Activated CD8-positive, alpha-beta memory T cell treated with anti-CD3 and anti-CD28 coated beads for 4 hours (primary cell): ENCODE measurements around the gene C3orf20.

Experiments
- DNase-seq, 2 donors: peaks; one replicate each; pipeline ENCODE4 v3.0.0-alpha.2; 2020; ENCODE audit warnings: low read depth in 2 of 2

The C3orf20 gene

DNA sequence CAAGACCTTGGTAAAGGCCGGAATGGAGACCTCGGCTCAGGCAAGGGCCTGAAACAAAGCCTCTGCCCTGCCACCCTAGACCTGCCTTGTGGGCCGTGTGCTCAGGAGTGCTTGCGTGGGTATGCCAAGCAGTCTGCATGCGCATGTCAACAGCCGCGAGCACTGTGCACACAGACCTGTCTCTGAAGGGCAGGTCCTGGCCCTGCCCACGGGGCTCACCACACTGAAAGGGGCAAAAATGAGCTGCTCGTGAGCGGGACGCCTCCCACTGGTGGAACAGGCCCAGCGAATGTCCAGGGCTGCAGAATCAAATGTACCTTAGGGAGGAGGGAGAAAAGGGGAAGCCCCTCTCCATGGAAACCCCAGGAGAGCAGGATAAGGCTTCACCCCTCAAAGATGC lies 99.5 kb downstream of the C3orf20 start:
- no peak for DNase-seq

DNA sequence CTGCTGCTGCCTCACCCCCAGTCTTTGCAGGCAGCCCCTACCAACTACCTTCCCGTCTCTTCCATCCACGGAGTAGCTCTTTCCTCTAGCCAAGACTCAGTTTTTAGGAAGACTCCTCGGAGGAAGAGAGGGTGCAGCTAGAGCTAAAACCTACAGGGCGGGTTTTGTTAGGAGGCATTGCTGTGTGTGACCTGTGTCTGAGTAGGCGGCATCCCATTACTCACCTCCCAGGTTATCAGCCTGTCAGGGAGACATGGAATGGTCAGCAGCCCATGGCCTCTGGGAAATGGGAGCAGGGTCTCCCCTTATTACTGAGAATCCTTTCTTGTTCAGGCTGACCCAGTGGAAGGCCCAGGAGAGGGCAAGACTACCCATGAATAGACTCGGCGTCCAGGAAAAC lies 100.1 kb downstream of the C3orf20 start:
- DNase-seq, result no peak

DNA sequence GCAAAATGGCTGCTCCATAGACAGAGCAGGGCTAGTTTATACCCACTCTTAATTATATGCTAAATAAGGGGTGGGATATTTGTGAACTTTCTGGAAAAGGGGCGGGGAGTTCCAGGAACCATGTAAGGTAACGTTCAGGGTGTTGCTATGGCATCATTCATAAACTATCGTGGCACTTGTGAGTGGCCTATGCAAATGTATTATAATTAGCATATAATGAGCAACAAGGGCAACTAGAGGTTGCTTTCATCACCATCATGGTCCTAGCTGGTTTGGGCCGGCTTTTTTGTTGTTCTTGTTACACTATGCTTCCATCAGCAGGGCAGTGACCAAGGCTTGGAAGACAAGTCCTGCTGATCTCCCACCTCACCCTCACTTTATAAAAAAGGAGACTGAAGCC lies 100.6 kb downstream of the C3orf20 start:
- no peak for DNase-seq

DNA sequence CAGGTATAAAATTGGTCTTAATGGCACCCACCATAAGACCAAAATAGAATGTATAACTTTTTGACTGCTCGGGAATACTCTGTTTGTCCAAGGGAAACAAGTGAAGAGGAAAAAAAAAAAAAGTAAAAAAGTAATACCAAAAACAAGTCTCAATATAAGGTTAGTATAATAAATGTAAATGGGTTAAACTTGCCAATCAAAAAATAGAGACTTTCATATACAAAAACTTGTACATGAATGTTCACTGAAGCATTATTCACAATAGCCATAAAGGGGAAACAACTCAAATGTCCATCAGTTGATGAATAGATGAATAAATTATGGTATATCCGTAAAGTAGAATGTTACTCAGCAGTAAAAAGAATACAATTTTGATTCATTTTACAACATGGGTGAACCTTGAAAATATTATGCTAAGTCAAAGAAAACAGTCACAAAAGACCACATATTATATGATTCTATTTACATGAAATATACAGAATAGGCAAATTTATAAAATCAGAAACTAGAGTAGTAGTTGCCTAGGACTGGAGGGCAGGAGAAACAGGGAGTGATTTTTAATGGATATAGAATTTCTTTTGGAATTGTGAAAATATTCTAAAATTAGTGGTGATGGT lies 104.2 kb downstream of the C3orf20 start:
- no peak for DNase-seq

DNA sequence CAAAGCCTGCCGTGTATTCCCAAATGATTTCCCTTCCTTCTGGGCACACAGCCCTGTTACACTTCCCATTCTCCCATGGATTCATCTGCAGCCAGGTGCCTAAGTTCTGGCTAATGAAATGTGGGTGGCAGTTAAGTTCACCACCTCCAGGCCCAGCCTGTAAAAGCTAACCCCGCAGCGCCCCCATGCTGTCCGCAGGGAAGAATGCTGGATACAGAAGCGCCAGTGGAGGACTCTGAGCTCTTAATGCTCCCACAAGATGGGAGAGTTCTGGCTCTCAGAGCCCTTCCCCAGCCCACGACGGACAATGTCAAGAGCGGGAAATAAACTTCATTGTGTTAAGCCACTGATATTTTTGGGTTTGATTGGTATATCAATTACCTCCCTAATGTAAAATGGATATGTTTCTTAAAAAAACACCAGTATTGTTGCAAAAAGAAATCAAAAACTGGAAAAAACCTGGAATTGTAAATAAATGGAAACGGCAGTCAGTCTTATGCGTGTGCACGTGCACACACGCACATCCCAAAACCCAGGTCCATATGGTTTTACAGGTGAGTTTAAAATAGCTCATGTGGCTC lies 106.1 kb downstream of the C3orf20 start:
- DNase-seq, result no peak

DNA sequence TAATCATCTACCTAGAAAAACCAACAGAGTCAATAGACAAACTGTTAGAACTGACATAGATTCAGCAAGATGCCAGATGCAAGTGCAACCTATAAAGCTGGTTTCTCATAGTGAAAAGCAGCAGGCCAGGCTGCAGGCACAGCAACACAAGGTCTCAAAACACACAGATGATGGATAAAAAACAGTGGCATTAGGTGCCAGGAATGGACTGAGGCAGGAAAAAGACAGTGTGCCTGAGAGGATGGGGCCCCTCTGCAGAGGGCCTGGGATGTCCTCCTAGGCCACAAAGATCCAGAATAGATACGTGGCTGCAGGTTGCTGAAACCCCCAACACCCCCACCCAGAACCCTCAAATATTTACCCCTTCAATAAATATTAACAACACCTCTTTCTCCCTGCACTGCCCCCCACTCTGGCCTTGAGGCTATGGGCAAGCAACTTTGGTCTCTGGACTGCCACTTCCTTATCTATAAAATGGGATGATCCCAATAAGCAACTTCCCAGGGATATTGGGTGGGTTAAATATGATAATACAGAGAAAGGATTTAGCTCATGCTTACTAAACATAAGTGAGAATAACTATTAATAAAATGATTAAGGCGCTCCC lies 108.6 kb downstream of the C3orf20 start:
- no peak for DNase-seq

DNA sequence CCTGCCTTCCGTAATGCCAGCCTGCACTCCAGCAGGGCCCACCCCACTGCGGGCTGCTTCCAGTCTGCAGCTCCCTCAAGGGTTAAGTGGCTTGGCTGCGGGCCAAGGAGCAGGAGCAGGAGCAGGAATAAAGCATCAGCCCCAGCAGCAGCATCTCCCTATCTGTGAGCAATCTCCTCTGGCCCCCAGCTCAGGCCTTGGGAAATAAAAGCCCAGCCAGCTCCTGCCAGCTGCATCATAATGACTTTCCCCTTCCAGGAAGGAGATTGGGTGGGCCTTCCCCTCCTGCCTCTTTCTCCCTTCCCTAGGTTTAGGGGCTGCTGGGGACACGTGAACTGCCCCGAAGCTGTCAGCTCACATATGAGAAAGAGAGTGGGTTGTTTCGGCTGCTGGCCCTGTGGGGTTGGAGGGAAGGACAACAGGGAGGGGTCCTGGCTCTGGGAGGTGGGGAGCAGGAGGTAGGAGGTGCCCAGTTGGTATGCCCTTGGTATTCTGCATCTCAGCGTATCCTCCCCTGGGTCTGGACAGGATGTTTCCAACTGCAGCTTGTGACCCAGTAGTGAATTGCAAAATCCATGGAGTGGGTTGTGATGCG lies 109.2 kb downstream of the C3orf20 start:
- DNase-seq, result no peak

DNA sequence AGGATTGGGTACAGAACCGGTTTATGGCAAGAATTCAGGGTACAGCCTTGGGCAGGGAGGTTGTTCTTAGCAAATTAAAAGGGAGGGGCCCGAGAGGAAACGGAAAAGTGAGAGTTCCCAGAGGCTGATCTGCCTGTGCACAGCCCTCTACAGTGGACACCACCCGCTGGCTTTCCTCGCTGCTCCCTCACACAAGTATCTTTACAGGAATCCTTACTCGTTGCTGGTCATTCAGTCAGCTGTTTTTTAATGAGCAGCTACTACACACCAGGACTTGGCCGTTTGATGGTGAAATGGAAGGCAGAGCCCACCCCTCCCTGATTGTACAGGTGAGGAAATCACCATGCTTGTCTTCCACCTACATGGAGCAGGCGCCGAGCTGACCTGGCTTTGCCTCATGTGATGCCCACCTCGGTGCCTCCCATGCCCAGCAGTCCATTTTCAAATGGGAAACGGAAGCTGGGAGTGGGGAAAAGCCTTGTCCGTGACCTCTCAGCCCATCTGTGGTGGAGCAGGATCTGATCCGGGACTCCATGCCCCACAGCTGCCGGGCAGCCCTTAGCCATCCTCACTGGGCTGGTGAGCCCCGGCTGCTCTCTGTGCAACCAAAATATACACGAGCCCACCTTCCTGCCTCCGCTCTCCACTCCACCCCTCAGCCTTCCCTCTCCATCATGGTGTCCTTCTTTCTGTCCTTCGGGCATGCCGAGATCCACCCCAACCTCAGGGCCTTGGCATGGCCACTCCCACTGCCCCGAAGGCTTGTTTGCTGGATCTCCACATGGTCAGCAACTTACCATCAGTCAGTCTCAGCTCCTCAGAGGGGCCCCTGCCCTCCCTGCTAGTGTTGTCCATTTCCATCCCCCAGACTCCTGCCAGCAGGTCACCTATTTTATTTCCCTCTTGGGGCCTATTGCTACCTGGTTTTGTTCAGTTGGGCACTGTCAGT lies 110.5 kb downstream of the C3orf20 start:
- DNase-seq, result no peak

DNA sequence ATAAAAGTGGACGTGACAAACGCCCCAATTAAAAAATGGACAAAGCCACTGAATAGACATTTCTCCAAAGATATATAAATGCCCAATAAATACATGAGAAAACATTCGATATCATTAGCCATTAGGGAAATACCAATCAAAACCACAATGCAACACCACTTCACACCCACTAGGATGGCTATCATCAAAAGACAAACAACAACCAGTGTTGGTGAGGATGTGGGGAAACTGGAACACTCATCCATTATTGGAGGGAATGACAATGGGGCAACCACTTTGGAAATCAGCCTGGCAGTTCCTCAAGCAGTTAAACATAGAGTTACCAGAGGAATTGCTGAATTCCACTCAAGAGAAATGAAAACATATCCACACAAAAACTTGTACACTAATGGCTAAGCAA lies 111.4 kb downstream of the C3orf20 start:
- DNase-seq, result no peak

DNA sequence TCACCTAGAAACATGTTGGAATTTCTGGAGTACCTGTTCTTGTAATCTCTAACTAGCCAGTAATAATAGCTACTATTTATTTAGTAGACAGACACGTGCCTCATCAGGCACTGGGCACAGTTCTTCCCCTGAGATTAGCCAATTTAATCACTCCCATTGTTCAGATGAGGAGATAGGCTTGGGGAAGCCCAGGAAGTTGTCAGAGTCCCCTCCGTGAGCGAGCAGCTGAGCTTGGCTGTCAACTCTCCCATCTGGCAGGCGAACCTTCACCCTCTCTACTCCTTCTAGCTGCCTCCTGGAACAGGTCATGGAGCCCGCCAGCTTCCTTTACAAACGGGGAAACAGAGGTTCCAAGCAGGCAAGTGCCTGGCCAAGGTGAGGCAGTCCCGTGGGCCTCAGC lies 112.7 kb downstream of the C3orf20 start:
- DNase-seq, result no peak

DNA sequence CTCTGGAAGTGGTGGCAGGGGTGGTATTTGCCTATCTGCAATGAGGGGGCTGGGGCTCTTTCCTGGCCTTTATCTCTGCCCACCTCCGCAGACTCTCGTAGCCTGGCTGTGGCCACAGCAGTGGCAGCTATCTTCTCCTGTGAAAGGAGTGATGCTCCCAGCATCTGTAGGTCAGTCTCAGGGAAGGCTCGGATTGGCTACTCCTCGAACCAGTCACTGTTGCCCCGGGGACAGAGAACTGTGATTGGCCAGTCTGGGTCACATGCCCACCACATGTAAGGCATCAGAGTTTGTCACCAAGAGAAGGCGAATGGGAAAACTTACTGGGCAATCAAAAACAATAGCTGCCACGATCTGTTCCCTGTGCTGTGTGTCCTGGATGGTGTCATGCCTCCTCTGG lies 113.7 kb downstream of the C3orf20 start:
- DNase-seq, result no peak

DNA sequence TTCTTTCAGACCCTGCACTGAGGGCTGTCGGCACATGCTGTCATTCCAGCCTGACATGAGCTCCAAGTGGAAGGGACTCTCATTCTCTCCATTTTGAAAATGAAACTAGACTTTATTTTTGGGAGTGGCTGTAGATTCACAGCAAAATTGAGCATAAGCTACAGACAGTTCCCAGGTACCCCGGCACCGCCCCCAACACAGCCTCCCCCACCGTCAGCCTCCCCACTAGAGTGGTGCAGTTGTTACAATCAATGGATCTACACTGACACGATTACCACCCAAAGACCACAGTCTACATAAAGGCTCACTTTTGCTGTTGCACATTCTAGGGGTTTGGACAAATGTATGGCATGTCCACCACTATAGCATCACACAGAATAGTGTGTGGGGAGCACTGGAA lies 114.3 kb downstream of the C3orf20 start:
- DNase-seq, result no peak

DNA sequence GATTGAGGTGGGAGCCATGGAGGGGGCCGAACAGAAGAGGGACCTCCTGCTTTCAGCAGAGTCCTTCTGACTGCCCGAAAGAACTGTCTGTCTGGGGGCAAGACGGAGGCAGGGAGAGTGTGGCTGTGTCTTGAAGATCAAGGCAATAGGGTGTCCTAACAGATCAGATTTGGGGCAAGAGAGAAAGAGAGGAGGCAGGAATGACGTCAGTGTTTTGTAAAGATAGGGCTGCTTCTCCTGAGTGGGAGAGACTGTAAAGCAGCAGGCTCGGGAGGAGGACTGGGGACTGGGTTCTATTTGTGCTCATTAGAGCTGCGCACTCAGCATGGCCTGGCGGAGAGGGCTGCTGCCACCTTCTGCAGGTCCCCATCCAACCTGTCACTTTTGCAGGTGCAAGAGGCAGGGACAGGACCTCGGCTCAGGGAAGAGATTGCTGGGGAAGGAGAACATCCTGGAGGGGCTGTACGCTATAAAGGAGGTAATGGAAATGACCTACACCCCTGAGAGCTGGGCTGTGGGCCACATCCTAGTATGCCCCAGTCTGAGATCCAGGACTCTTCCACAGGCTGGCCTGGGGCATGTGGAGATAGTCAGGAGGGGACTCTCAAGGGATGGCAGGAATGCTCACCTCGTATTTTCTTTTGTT lies 114.8 kb downstream of the C3orf20 start:
- no peak for DNase-seq

DNA sequence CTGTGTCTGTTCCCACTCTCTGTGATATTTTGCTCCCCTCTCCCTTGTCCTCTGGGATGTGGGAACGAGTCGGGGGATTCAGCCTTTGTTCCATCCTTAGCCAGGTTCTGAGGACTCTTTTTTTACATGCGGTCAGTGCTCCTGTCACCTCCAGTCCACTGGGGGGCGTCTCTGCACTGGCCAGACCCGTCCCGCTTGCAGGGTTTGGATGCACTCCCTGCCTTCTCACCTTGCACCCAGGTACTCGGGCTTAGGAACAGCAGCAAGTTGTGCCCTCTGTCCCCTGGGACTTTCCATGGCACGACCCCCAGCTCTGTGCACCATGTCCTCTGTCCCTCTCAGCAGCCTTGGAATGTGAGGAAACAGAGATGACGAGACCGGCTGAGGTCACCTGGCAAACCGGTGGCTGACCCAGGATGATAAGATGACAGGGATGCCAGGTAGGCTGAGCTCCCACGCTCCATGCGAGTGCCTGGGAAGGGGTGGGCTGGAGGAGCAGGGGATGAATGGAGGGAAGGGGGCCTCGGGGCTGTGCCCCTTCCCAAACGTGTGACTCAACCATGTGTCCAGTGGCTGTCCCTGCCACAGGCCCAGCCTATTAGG lies 116.5 kb downstream of the C3orf20 start:
- no peak for DNase-seq

DNA sequence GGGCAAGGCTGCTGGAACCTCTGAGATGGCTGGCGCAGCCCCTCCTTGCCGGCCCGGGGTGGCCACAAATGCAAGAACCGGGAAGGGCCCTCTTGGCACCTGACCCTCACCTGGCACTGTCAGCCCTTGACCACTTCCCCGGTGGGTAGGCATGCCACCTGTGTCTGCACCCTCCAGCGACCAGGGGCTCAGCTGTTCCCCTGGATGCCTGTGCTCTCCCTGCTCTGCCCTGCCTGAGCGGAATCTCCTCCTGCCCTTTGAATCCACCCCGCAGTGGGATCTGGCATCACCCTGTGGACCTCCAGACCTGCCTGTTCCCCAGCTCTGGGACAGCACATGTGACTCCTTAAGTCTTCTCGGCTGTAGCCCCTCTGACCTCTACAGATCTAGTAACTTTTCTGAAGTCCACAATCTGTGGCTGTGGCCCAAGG lies 117.8 kb downstream of the C3orf20 start:
- DNase-seq, result no peak

DNA sequence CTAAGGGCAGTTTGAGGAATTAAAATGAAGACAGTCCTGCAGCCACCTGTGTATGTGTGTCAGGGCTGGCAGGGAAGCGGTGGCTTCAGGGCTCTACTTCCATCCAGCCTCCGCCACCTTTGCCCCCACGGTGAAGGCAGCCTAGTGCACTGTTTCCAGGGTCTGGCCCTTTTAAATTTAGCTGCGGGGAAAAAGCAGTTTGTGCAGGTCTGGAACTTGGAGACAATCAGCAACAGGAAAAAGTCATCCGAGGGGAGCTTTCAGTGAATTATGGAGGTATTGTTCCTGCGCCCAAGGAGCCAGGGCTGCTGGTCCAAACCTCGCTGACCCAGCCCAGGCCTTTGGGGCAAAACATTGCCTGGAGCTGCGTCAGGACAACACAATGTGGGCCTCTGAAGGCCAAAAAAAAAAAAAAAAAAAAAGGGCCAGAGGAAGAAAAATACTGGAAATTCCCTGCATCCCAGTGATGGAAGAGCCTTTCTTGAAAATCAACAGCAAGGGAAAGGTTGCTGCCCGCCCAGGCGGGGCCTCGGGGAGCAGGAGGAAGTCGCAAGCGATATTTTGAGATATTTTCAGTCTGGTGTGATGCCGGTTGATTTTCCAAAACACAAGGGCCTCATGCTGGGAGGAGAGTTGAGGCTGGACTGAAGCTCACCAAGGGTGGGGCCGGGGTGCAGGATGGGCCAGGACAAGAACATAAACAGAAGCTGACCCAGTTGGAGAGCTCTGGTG lies 118.4 kb downstream of the C3orf20 start:
- no peak for DNase-seq

DNA sequence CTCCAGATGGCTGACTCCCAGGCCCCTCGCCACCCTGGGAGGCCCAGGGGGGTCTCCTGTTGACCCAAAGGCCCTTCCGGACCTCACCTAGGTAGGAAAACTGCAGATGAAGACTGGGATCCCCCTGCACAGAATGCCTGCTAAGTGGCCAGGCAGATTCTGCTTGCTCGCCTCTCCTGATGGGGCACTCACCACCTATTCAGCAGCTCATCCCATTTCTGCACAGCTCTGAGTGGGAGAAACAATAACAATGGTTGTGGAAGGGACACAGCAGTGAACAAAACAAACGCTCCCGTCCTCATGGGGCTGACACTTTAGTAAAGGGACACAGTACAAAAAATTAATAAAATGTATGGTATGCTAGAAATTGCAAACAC lies 118.9 kb downstream of the C3orf20 start:
- no peak for DNase-seq

DNA sequence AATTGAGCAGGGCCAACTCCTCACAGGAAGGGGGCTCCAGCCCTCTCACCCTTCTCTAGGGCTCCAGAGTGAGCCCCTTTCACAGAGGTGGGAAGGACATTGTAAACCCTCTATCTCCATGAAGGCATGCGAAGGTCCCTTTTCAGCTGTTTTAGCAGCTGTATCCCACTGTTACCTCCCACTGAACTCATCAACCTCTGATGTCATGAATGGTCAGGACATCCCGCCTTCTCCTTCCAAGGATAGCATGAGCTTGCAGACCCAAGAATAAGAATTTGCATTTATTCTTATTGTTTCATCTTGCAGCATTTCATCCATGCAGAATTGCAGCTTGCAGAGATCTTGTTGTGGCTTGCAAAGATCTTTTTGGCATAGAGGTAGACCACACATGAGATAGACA lies 119.5 kb downstream of the C3orf20 start:
- DNase-seq, result no peak

DNA sequence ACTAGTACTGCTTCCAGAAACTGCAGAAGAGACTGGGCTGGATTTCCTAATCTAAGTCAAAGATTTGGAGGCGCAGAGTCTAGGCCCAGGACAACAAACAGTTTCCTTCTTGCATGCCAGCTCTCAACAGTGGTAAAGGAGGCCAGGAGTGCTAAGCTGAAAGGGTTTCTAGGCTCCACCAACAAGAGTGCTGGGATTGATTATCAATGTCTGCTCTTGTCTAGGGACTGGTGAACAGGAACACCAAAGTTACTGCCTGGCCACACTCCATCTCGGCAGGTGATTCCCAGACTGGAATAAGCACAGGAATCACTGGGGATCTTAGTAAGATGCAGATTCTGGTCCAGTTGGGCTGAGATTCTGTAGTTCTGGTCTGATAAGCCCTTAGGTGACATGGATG lies 121.1 kb downstream of the C3orf20 start:
- no peak for DNase-seq

DNA sequence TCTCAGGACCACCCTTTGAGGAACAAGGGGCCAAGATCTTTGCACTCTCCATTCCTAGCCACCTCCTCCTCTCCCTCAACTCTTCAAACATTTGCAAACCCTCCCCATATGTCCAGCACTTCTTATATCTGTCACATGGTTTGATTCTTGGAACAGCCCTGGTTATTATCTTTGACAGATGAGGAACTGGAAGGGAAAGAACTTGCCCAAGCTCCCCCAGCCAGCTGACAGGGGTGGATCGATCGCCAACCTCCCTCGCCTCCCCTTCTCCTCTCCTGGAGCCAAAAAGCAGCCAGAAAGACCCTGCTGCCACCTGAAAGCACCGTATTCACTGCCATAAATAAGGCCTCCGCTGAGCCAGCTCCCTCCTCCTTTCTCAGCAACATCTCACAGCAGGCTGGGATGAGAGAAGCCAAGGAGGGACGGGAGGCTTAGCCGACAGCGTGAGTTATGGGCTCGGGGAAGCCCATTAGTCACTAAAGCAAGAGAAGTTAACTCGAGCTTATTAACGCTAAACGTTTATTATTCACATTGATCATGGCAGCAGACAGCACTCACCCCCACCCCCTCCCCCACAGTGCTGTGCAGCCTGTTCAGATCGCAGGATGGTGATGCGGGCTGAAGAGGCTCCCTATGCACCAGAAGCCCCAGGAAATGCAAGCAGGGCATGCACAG lies 121.6 kb downstream of the C3orf20 start:
- no peak for DNase-seq
